Gastrocnemius medialis (tissue), 4 donors: ENCODE results near the gene GIMAP6.

Experiments used
- CTCF ChIP-seq, 5 experiments: fragments of 450-650 bp in 3 of 5; fragments of 200-600 bp in 2 of 5; sonication (generic) in 2 of 5; IDR thresholded peaks in 4 of 5; conservative IDR thresholded peaks in 1 of 5; 1 replicate in 4 of 5; 2 replicates in 1 of 5; pipeline ENCODE4 v1.5.1; 2016 to 2019; ENCODE audit warnings: antibody characterized with exemption in 5 of 5, mild to moderate bottlenecking in 3 of 5, moderate library complexity in 3 of 5
- POLR2A ChIP-seq, 2 donors: fragments of 450-650 bp; IDR thresholded peaks; one replicate each; pipeline ENCODE4 v1.6.1; 2017; ENCODE audit warnings: antibody characterized with exemption in 2 of 2, mild to moderate bottlenecking in 2 of 2, moderate library complexity in 2 of 2

- TF ChIP-seq CTCF (IDR thresholded peaks at IDR 0.05 in 4 of 5, conservative IDR thresholded peaks at IDR 0.05 in 1 of 5) = no peak
- no peak for TF ChIP-seq POLR2A (IDR thresholded peaks at IDR 0.05)
These were observed 36.8 kb downstream of the GIMAP6 start for GRCh38 chr7:150595361-150595760.
